K562 (cell line): ENCODE results near the gene ARHGAP15. TPM values are rescaled to one million over a fixed set of nuclear protein-coding genes. Genes with fewer than 3 reads are reported as not detected.

Source experiments
- ATAC-seq: fragments of 200-7000 bp; cut with Tn5 transposase; 3 replicates; pipeline ENCODE4 v1.9.1; 2020; ENCODE audit warnings: moderate library complexity
- BruUV-seq: library from RNA; stranded (reverse); fragments of 400-500 nt; replicated peaks from 2 replicates; lab custom pipeline; 2021; lab: Mats Ljungman, UMichigan
- CTCF ChIA-PET: fragments of 300-600 bp; formaldehyde crosslinking; extraction: SDS; loops from one replicate; lab custom pipeline; 2021; ENCODE audit warnings: low intra/inter-chr PET ratio; lab: Yijun Ruan, JAX
- POLR2A ChIA-PET: fragments of 300-600, 350-650 bp; sonication (Branson Sonifier 250); formaldehyde crosslinking; extraction: SDS; loops from one replicate; lab custom pipeline; 2021; ENCODE audit warnings: antibody characterized with exemption, inconsistent platforms; lab: Yijun Ruan, JAX
- DNase-seq, 4 experiments: peaks; one replicate each; pipeline versions ENCODE4 v3.0.0 to v3.0.0-alpha.2; 2011 to 2018; ENCODE audit warnings: low spot score in 3 of 4, mixed read lengths in 3 of 4; ENCODE audit errors: extremely low read depth in 1 of 4
- FAIRE-seq: peaks from 2 replicates; lab custom pipeline; 2011; peaks lifted over from hg19 to GRCh38; lab: Jason Lieb, UNC
- H2AFZ ChIP-seq: 2 replicates; pipeline ENCODE4 v1.6.0; 2011; ENCODE audit warnings: low read depth, low read length, control low read depth, inconsistent platforms
- H3K27ac ChIP-seq: fragments of 200-600 bp; 3 replicates; pipeline ENCODE4 v1.8.0; 2011; ENCODE audit warnings: low read depth, mild to moderate bottlenecking, control low read depth, inconsistent platforms, low read length, moderate library complexity, mixed read lengths; ENCODE audit errors: extremely low read depth
- H3K27me3 ChIP-seq, 2 experiments: fragments of 300-600 bp in 1 of 2; 2 replicates in 1 of 2; 3 replicates in 1 of 2; pipeline versions ENCODE4 v1.6.0 to v1.8.0; 2011; ENCODE audit warnings: inconsistent platforms in 2 of 2, low read length in 2 of 2, mild to moderate bottlenecking in 1 of 2, mixed read lengths in 1 of 2, moderate library complexity in 1 of 2; ENCODE audit not compliant: control insufficient read depth in 2 of 2, insufficient read depth in 2 of 2
- H3K36me3 ChIP-seq: fragments of 300-600 bp; 3 replicates; pipeline ENCODE4 v1.8.0; 2011; ENCODE audit warnings: mild to moderate bottlenecking, low read length, inconsistent platforms; ENCODE audit not compliant: control insufficient read depth, insufficient read depth
- H3K4me1 ChIP-seq, 2 experiments: fragments of 200-600 bp in 1 of 2; replicated peaks in 1 of 2; 2 replicates in 1 of 2; 3 replicates in 1 of 2; pipeline versions ENCODE4 v1.5.1 to v1.8.0; 2011; ENCODE audit warnings: inconsistent platforms in 2 of 2, low read length in 2 of 2, mild to moderate bottlenecking in 1 of 2, mixed read lengths in 1 of 2, moderate library complexity in 1 of 2; ENCODE audit not compliant: control insufficient read depth in 2 of 2, insufficient read depth in 2 of 2
- H3K4me2 ChIP-seq: 2 replicates; pipeline ENCODE4 v1.6.1; 2011; ENCODE audit warnings: low read length, control low read depth, inconsistent platforms, mixed read lengths; ENCODE audit not compliant: insufficient read depth
- H3K4me3 ChIP-seq: fragments of 200-600 bp; sonication (generic), shearing (Covaris generic); 2 replicates; pipeline ENCODE4 v1.5.1; 2016; ENCODE audit warnings: control low read depth, inconsistent platforms
- H3K79me2 ChIP-seq: fragments of 200-600 bp; 3 replicates; pipeline ENCODE4 v1.8.0; 2011; ENCODE audit warnings: low read length, inconsistent platforms; ENCODE audit not compliant: control insufficient read depth, insufficient read depth
- H3K9ac ChIP-seq, 2 experiments: 2 replicates each; pipeline versions ENCODE4 v1.6.0 to v1.6.1; 2011; ENCODE audit warnings: low read depth in 2 of 2, low read length in 2 of 2, control low read depth in 1 of 2, inconsistent platforms in 1 of 2, mild to moderate bottlenecking in 1 of 2, mixed read lengths in 1 of 2; ENCODE audit not compliant: insufficient read depth in 1 of 2
- H3K9me1 ChIP-seq: one replicate; pipeline ENCODE4 v1.6.0; 2011; ENCODE audit warnings: inconsistent platforms, mild to moderate bottlenecking, low read length, moderate library complexity; ENCODE audit not compliant: control insufficient read depth, insufficient read depth
- H3K9me3 ChIP-seq: replicated peaks from 2 replicates; pipeline ENCODE4 v1.5.1; 2011; ENCODE audit warnings: low read depth, low read length, inconsistent platforms; ENCODE audit not compliant: control insufficient read depth, insufficient read depth
- H4K20me1 ChIP-seq: replicated peaks from 2 replicates; pipeline ENCODE4 v1.6.1; 2011; ENCODE audit warnings: low read length, inconsistent platforms, mixed read lengths; ENCODE audit not compliant: control insufficient read depth, insufficient read depth
- BRCA1 ChIP-seq, 2 experiments: fragments of 450-650 bp in 1 of 2; sonication (generic) in 1 of 2; formaldehyde crosslinking in 1 of 2; IDR thresholded peaks; 2 replicates each; pipeline versions ENCODE4 v1.5.0 to v1.6.1; 2017 to 2020; ENCODE audit warnings: mild to moderate bottlenecking in 1 of 2, missing genetic modification reagents in 1 of 2
- ERF ChIP-seq: fragments of 450-650 bp; formaldehyde crosslinking; IDR thresholded peaks from 2 replicates; pipeline ENCODE4 v1.4.0; 2020; ENCODE audit warnings: mild to moderate bottlenecking, mixed read lengths
- ILK ChIP-seq: fragments of 450-650 bp; IDR thresholded peaks from 2 replicates; pipeline ENCODE4 v1.6.1; 2016; ENCODE audit warnings: missing genetic modification characterization, low read depth, mild to moderate bottlenecking, missing compliant biosample characterization, moderate library complexity, borderline replicate concordance
- JUN ChIP-seq, 2 experiments: sonication (generic) in 1 of 2; formaldehyde crosslinking in 1 of 2; IDR thresholded peaks; 2 replicates each; pipeline versions ENCODE4 v1.6.1 to v1.8.0; 2012 to 2022; ENCODE audit warnings: borderline replicate concordance in 2 of 2, mild to moderate bottlenecking in 2 of 2, improper control_type of control experiment in 1 of 2, low read depth in 1 of 2, low read length in 1 of 2, missing genetic modification reagents in 1 of 2
- NCOA4 ChIP-seq: fragments of 450-650 bp; IDR thresholded peaks from 2 replicates; pipeline ENCODE4 v1.6.1; 2018; ENCODE audit warnings: mild to moderate bottlenecking; ENCODE audit not compliant: partially characterized antibody
- POLR2AphosphoS2 ChIP-seq: IDR thresholded peaks from 2 replicates; pipeline ENCODE4 v1.6.1; 2012; ENCODE audit warnings: low read length, improper control_type of control experiment
- PTTG1 ChIP-seq: fragments of 450-650 bp; IDR thresholded peaks from 2 replicates; pipeline ENCODE4 v1.6.1; 2016; ENCODE audit warnings: low read depth, mild to moderate bottlenecking, missing genetic modification characterization, missing compliant biosample characterization
- RHOXF2B ChIP-seq: fragments of 250-450 bp; sonication (Bioruptor Pico); conservative IDR thresholded peaks from 2 replicates; pipeline ENCODE4 v1.5.1; 2021
- RNF219 ChIP-seq: fragments of 250-450 bp; sonication (Bioruptor Pico); IDR thresholded peaks from 2 replicates; pipeline ENCODE4 v1.5.0; 2022; ENCODE audit warnings: mild to moderate bottlenecking
- SMARCB1 ChIP-seq: IDR thresholded peaks from 2 replicates; pipeline ENCODE4 v1.6.1; 2011; ENCODE audit warnings: improper control_type of control experiment, low read depth; ENCODE audit not compliant: insufficient read length
- STAT5B ChIP-seq: fragments of 250-450 bp; sonication (Bioruptor Pico); IDR thresholded peaks from 2 replicates; pipeline ENCODE4 v1.8.0; 2021; ENCODE audit warnings: mild to moderate bottlenecking, inconsistent platforms
- TAF1 ChIP-seq: IDR thresholded peaks from 2 replicates; pipeline ENCODE4 v1.6.1; 2011; ENCODE audit warnings: mild to moderate bottlenecking, low read length, moderate library complexity; ENCODE audit not compliant: insufficient read depth, control insufficient read depth, severe bottlenecking; ENCODE audit errors: extremely low read depth
- ZBTB2 ChIP-seq: fragments of 450-650 bp; IDR thresholded peaks from 2 replicates; pipeline ENCODE4 v1.6.1; 2016; ENCODE audit warnings: antibody characterized with exemption
- ZFP36 ChIP-seq: fragments of 150-350 bp; IDR thresholded peaks from 2 replicates; pipeline ENCODE4 v1.6.1; 2018; ENCODE audit warnings: low read length, low read depth; ENCODE audit not compliant: partially characterized antibody
- ZNF133 ChIP-seq: fragments of 250-450 bp; sonication (Bioruptor Pico); IDR thresholded peaks from 2 replicates; pipeline ENCODE4 v1.4.0; 2020; ENCODE audit warnings: mild to moderate bottlenecking
- ZNF232 ChIP-seq: sonication (generic); formaldehyde crosslinking; IDR thresholded peaks from 2 replicates; pipeline ENCODE4 v1.8.0; 2022; ENCODE audit warnings: mild to moderate bottlenecking, missing genetic modification reagents
- WGBS: fragments of 100-300 bp; shearing (Covaris generic); methylation state at CpG from one replicate; pipeline ENCODE4 v1.1.6; 2016; ENCODE audit warnings: low coverage, mixed read lengths; ENCODE audit not compliant: insufficient coverage; ENCODE audit errors: missing lambda C conversion rate; 5-methylcytosine and 5-hydroxymethylcytosine counted together
- in situ Hi-C: fragments of 300-500 bp; cut with MboI; formaldehyde crosslinking; loops from 4 replicates; pipeline ENCODE4 v1.15.0; 2018; ENCODE audit warnings: inconsistent platforms, mixed read lengths
- intact Hi-C: fragments of 100-400 bp; cut with micrococcal nuclease; formaldehyde crosslinking; loops from 2 replicates; pipeline ENCODE4 v1.14.2; 2022
- polyA plus RNA-seq, 8 experiments: library from polyadenylated mRNA; depleted of rRNA in 4 of 8; stranded (reverse) in 5 of 8; unstranded in 3 of 8; fragments of >200 nt; fragmentation: Nextera tagmentation in 2 of 8; fragmentation: Illumina TruSeq in 1 of 8; extraction: Ambion mirVana in 2 of 8; extraction: Trizol in 1 of 8; gene quantifications; 2 replicates each; pipeline versions ENCODE4 v1.2.1 to v1.2.3, GENCODE V29; 2011 to 2014; ENCODE audit warnings: inconsistent platforms in 1 of 8, missing spikeins in 1 of 8
- total RNA-seq, 7 experiments: library from RNA; depleted of rRNA in 6 of 7; stranded (reverse); fragments of >200 nt in 6 of 7; fragmentation: Illumina TruSeq in 2 of 7; extraction: Trizol in 2 of 7; gene quantifications; 2 replicates each; pipeline versions ENCODE4 v1.2.1 to v1.2.3, GENCODE V29; 2011 to 2021; ENCODE audit warnings: low replicate concordance in 1 of 7
- TF ChIP-seq, protein P1 (sequence below): sonication (generic); IDR thresholded peaks from 2 replicates; pipeline ENCODE4 v1.6.1; 2016

The ARHGAP15 gene
- total and polyA plus RNA-seq, 9 of the 15 experiments (the other 6 are each of a cell fraction or from before 2014, with no cell fraction given): 1.5 to 17.9 (median 7.9) TPM

- TF ChIP-seq BRCA1 (IDR thresholded peaks at IDR 0.05) (no peak), BRCA1 (CRISPR knock-in tag; IDR thresholded peaks at IDR 0.05) (no peak), PTTG1 (tag) (no peak), NCOA4 (no peak), RNF219 (CRISPR knock-in tag) (no peak), ZFP36 (no peak), RHOXF2B (CRISPR knock-in tag) (no peak)
Observed at GRCh38 chr2:143480086-143480485, 350.9 kb downstream of the ARHGAP15 start (continued).

DNA sequence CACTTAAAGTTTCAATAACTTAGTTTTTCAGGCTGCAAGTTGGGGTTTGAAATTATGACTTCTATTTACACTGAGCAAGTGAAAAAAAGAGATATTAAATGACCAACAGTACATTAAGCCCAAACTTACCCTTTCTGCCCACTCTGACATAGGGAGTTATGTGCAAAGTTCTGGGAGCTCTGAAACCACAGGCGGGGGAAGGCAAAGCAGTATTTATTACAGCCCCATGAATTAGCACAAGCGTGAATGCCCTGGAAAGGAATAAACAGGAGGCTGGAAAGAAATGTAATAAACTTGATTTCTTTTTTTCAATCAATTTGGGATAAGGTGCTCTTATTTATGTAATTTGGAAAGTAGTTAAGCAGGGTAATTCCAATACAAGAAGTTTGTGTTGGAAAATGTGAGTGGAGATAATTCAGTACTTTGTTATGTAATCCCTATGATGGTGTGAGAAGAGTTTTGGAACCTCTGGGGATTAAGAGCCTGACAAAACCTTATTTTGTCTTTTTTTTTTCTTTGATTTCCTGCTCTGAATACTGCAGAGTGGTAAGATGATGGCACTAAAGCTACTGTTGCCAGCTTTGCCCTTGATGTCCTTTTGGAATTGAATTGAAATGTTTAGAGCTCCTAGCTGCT is 351.5 kb downstream of the ARHGAP15 start:
- no peak overlapping the region for H3K4me2 ChIP-seq
- TF ChIP-seq, protein P1, sequence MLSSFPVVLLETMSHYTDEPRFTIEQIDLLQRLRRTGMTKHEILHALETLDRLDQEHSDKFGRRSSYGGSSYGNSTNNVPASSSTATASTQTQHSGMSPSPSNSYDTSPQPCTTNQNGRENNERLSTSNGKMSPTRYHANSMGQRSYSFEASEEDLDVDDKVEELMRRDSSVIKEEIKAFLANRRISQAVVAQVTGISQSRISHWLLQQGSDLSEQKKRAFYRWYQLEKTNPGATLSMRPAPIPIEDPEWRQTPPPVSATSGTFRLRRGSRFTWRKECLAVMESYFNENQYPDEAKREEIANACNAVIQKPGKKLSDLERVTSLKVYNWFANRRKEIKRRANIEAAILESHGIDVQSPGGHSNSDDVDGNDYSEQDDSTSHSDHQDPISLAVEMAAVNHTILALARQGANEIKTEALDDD: no peak
- TF ChIP-seq JUN (IDR thresholded peaks at IDR 0.05; ENCODE audit: borderline replicate concordance, low read depth, low read length) (no peak), JUN (CRISPR knock-in tag; IDR thresholded peaks at IDR 0.05; ENCODE audit: borderline replicate concordance) (no peak), POLR2AphosphoS2 (no peak), ZNF232 (CRISPR knock-in tag) (no peak), SMARCB1 (no peak), ZBTB2 (no peak), TAF1 (no peak), STAT5B (CRISPR knock-in tag) (no peak), ILK (tag) (no peak), ERF (CRISPR knock-in tag) (no peak), ZNF133 (CRISPR knock-in tag) (no peak)

More for the DNA sequence above, 351.5 kb downstream of the ARHGAP15 start:
- Histone ChIP-seq H3K9ac (no peak overlapping the region), H3K9me3 (no peaks in the 10 kb centered on the region), H3K9me1 (no peaks in the 10 kb centered on the region), H3K27me3 (no peaks in the 10 kb centered on the region), H3K4me3 (no peak overlapping the region), H3K27ac (no peak overlapping the region), H2AFZ (0 out of 2 replicates have a peak overlapping the region, but pooled peaks have one; percentile 2), H3K79me2 (no peaks in the 10 kb centered on the region), H4K20me1 (no peaks in the 10 kb centered on the region), H3K4me1 (no peaks in the 10 kb centered on the region), H3K36me3 (no peaks in the 10 kb centered on the region)
- DNase-seq: no peak
- ChIA-PET CTCF (no interaction called here), POLR2A (no interaction called here)
- in situ Hi-C loops: no loop called here
- no TSS peak for BruUV-seq
- FAIRE-seq: no peak
- 14% methylated on average over 2 of the region's 2 CpGs for WGBS
- intact Hi-C loops: no loop called here
- ATAC-seq: no peak
